Prostate gland (tissue), 2 donors: ENCODE measurements around the gene UBAC1.

Source experiments
- CTCF ChIP-seq, 4 experiments: fragments of 200-600 bp in 2 of 4; fragments of 450-650 bp in 2 of 4; sonication (generic) in 2 of 4; IDR thresholded peaks; 1 replicate in 3 of 4; 2 replicates in 1 of 4; pipeline ENCODE4 v1.5.1; 2016 to 2019; ENCODE audit warnings: antibody characterized with exemption in 4 of 4, mild to moderate bottlenecking in 2 of 4, moderate library complexity in 2 of 4
- POLR2A ChIP-seq: fragments of 450-650 bp; IDR thresholded peaks from one replicate; pipeline ENCODE4 v1.6.1; 2016; ENCODE audit warnings: antibody characterized with exemption, mild to moderate bottlenecking

GRCh38 chr9:135983208-135984071 lies 22.3 kb upstream of the UBAC1 start:
- no peak for TF ChIP-seq POLR2A
- TF ChIP-seq CTCF (IDR thresholded peaks at IDR 0.05): no peak
